Transverse colon (tissue), 3 donors: ENCODE data around the gene NFKB1.

ENCODE experiments used
- CTCF ChIP-seq, 5 experiments: fragments of 200-600 bp in 3 of 5; fragments of 450-650 bp in 2 of 5; sonication (generic) in 3 of 5; IDR thresholded peaks; 1 replicate in 2 of 5; 2 replicates in 3 of 5; pipeline ENCODE4 v1.5.1; 2016 to 2017; ENCODE audit warnings: antibody characterized with exemption in 5 of 5, inconsistent platforms in 3 of 5, mild to moderate bottlenecking in 2 of 5, moderate library complexity in 1 of 5
- EP300 ChIP-seq: sonication (generic); formaldehyde crosslinking; IDR thresholded peaks from one replicate; pipeline ENCODE4 v1.6.1; 2017; ENCODE audit warnings: antibody characterized with exemption, low read depth
- POLR2A ChIP-seq: fragments of 450-650 bp; IDR thresholded peaks from one replicate; pipeline ENCODE4 v1.6.1; 2016; ENCODE audit warnings: antibody characterized with exemption, mild to moderate bottlenecking, moderate library complexity

- TF ChIP-seq CTCF (IDR thresholded peaks at IDR 0.05): no peak
- no peak for TF ChIP-seq EP300
- TF ChIP-seq POLR2A: no peak
Observed at GRCh38 chr4:102478186-102478585, 23.0 kb upstream of the NFKB1 start.
